HCT116 (cell line): ENCODE measurements around the gene ZC2HC1C.

ENCODE experiments used
- CEBPB ChIP-seq: IDR thresholded peaks from 2 replicates; pipeline ENCODE4 v1.6.1; 2012; ENCODE audit warnings: low read depth
- CTCF ChIP-seq, 3 experiments: fragments of 200-600 bp in 1 of 3; sonication (generic) in 1 of 3; IDR thresholded peaks in 2 of 3; conservative IDR thresholded peaks in 1 of 3; 2 replicates each; pipeline ENCODE4 v1.5.1; 2012 to 2017; ENCODE audit warnings: low read depth in 2 of 3, low read length in 2 of 3, antibody characterized with exemption in 1 of 3, borderline replicate concordance in 1 of 3, control low read depth in 1 of 3, mild to moderate bottlenecking in 1 of 3, mixed read lengths in 1 of 3, mixed run types in 1 of 3, moderate library complexity in 1 of 3; ENCODE audit not compliant: insufficient read depth in 1 of 3
- EZH2 ChIP-seq: fragments of 200-600 bp; sonication (generic); IDR thresholded peaks from 2 replicates; pipeline ENCODE4 v1.6.1; 2017; ENCODE audit warnings: antibody characterized with exemption, mixed run types
- MAX ChIP-seq: IDR thresholded peaks from 2 replicates; pipeline ENCODE4 v1.6.1; 2012
- POLR2A ChIP-seq: IDR thresholded peaks from 2 replicates; pipeline ENCODE4 v1.7.0; 2011; ENCODE audit warnings: borderline replicate concordance; ENCODE audit not compliant: insufficient read depth, insufficient read length; ENCODE audit errors: extremely low read depth
- POLR2AphosphoS5 ChIP-seq: IDR thresholded peaks from 2 replicates; pipeline ENCODE4 v1.6.1; 2011; ENCODE audit warnings: mild to moderate bottlenecking, low read depth, low read length, moderate library complexity
- RAD21 ChIP-seq: IDR thresholded peaks from 2 replicates; pipeline ENCODE4 v1.6.1; 2012; ENCODE audit warnings: low read depth, mild to moderate bottlenecking
- REST ChIP-seq: IDR thresholded peaks from 2 replicates; pipeline ENCODE4 v1.6.1; 2012; ENCODE audit warnings: low read depth
- SIN3A ChIP-seq: IDR thresholded peaks from 2 replicates; pipeline ENCODE4 v1.6.1; 2012; ENCODE audit warnings: low read depth
- TCF7L2 ChIP-seq: IDR thresholded peaks from 2 replicates; pipeline ENCODE4 v1.7.0; 2011; ENCODE audit warnings: borderline replicate concordance, inconsistent platforms; ENCODE audit not compliant: insufficient read depth, insufficient read length; ENCODE audit errors: extremely low read depth
- YY1 ChIP-seq: IDR thresholded peaks from 2 replicates; pipeline ENCODE4 v1.6.1; 2011; ENCODE audit warnings: low read length, low read depth, moderate library complexity, mild to moderate bottlenecking; ENCODE audit not compliant: insufficient replicate concordance; ENCODE audit errors: extremely low read depth
- ZBTB33 ChIP-seq: IDR thresholded peaks from 2 replicates; pipeline ENCODE4 v1.6.1; 2011; ENCODE audit warnings: mild to moderate bottlenecking, low read length, moderate library complexity; ENCODE audit not compliant: insufficient replicate concordance; ENCODE audit errors: extremely low read depth
- ZFX ChIP-seq: fragments of 450-650 bp; IDR thresholded peaks from 2 replicates; pipeline ENCODE4 v1.6.1; 2017
- ZNF274 ChIP-seq: fragments of 200-500 bp; sonication (Bioruptor generic); IDR thresholded peaks from 2 replicates; pipeline ENCODE4 v1.6.1; 2014; ENCODE audit warnings: mild to moderate bottlenecking, low read depth, low read length, inconsistent platforms

- no peak for TF ChIP-seq ZFX
- no peak for TF ChIP-seq CTCF (IDR thresholded peaks at IDR 0.05 in 2 of 3, conservative IDR thresholded peaks at IDR 0.05 in 1 of 3; ENCODE audit: borderline replicate concordance in 1 of 3, insufficient read depth in 1 of 3, low read depth in 2 of 3, low read length in 2 of 3)
- no peak for TF ChIP-seq ZBTB33
- TF ChIP-seq SIN3A, result no peak
- no peak for TF ChIP-seq CEBPB
- TF ChIP-seq MAX, result no peak
- no peak for TF ChIP-seq POLR2A
- no peak for TF ChIP-seq EZH2
- TF ChIP-seq ZNF274, result no peak
- TF ChIP-seq REST, result no peak
- no peak for TF ChIP-seq RAD21
- no peak for TF ChIP-seq POLR2AphosphoS5
- TF ChIP-seq YY1, result no peak
- TF ChIP-seq TCF7L2, result no peak
Observed at GRCh38 chr14:75025876-75026275, 43.6 kb upstream of the ZC2HC1C start.
